Loucy (cell line): ENCODE data around the gene PCNX4.

ENCODE experiments used
- CTCF ChIP-seq: fragments of 200-600 bp; sonication (generic); conservative IDR thresholded peaks from 2 replicates; pipeline ENCODE4 v1.5.1; 2014; ENCODE audit warnings: mild to moderate bottlenecking, antibody characterized with exemption, low read length
- EZH2phosphoT487 ChIP-seq: fragments of 200-600 bp; IDR thresholded peaks from 2 replicates; pipeline ENCODE4 v1.6.1; 2018; ENCODE audit warnings: antibody characterized with exemption, mild to moderate bottlenecking, moderate library complexity, borderline replicate concordance

- TF ChIP-seq CTCF (no peak), EZH2phosphoT487 (no peak)
Measured at GRCh38 chr14:60107477-60107876, 15.8 kb downstream of the PCNX4 start.
